ENCODE results near the gene CXCR2.

CXCR2 gene

GRCh38 chr2:218168635-218169462 lies 43.0 kb downstream of the CXCR2 start:
- TF ChIP-seq, protein P1, sequence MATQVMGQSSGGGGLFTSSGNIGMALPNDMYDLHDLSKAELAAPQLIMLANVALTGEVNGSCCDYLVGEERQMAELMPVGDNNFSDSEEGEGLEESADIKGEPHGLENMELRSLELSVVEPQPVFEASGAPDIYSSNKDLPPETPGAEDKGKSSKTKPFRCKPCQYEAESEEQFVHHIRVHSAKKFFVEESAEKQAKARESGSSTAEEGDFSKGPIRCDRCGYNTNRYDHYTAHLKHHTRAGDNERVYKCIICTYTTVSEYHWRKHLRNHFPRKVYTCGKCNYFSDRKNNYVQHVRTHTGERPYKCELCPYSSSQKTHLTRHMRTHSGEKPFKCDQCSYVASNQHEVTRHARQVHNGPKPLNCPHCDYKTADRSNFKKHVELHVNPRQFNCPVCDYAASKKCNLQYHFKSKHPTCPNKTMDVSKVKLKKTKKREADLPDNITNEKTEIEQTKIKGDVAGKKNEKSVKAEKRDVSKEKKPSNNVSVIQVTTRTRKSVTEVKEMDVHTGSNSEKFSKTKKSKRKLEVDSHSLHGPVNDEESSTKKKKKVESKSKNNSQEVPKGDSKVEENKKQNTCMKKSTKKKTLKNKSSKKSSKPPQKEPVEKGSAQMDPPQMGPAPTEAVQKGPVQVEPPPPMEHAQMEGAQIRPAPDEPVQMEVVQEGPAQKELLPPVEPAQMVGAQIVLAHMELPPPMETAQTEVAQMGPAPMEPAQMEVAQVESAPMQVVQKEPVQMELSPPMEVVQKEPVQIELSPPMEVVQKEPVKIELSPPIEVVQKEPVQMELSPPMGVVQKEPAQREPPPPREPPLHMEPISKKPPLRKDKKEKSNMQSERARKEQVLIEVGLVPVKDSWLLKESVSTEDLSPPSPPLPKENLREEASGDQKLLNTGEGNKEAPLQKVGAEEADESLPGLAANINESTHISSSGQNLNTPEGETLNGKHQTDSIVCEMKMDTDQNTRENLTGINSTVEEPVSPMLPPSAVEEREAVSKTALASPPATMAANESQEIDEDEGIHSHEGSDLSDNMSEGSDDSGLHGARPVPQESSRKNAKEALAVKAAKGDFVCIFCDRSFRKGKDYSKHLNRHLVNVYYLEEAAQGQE (IDR thresholded peaks at IDR 0.05; ENCODE audit: insufficient read depth in 1 of 2, low read depth in 2 of 2, low read length in 2 of 2), result no peak
- TF ChIP-seq TAF1 (IDR thresholded peaks at IDR 0.05; ENCODE audit: borderline replicate concordance, insufficient read depth, low read length), result no peak
- no peak for TF ChIP-seq FOXP2 (optimal IDR thresholded peaks at IDR 0.05; ENCODE audit: borderline replicate concordance, extremely low read depth, extremely low read length, insufficient read depth)
- TF ChIP-seq SIN3A (IDR thresholded peaks at IDR 0.05; ENCODE audit: borderline replicate concordance, insufficient read depth, low read length), result no peak
- no peak for TF ChIP-seq POLR2AphosphoS5 (IDR thresholded peaks at IDR 0.05; ENCODE audit: low read depth, low read length)

DNA sequence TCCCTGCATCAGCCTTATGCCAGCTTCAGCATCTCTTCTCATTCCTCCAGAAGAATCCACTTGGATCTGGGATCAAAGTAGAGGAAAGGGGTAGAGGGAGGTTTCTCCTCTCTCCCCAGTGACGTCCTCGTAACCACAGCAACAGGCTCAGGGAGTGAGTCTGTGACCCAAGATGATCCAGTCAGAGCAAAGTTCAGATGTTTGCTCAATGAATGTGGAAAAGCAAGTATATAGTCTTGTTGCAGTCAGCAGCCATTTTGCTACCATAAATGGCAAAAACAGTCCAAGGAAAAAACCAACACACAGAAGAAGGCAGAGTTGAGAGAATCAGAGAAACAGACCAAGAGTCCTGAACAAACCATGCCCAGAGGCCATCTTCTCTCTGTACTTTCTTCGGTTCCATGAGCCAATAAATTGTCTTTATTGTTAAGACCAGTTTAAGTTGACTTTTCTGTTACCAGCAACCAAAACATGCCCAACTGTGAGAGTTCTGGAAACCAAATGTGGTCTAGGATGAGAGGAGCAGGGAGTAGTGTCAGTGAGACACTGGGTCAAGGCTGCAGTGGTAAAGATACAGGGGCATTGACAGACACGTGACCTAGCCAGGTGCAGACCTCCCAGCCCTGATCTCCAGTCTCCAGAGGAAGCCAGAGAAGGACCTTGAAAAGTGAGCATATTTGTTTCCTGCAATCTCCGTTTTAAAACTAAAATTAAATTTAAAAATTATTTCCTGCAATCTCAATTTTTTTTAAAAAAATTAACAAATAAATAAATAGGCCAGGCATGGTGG lies 44.1 kb downstream of the CXCR2 start:
- TF ChIP-seq TAF1 (IDR thresholded peaks at IDR 0.05; ENCODE audit: borderline replicate concordance, insufficient read depth, low read length), result no peak

DNA sequence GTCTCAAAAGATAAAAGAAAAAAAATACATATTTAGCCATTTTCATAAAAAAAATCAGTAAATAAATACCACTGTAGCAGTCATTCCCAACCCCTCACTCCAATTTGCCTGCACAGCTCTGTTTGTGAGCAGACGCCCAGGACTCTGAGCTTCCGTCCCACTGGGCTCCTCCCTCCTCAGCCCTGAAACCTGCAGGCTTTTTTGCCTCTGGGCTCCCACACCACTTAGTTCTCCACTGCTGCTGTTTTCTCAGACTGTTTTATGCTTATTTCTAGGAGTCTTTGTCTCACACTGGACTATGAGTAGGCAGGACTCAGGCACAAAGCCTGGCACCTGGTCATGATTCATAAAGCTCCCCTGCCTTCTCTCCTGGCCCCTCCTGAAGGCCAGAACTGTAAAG lies 47.0 kb downstream of the CXCR2 start:
- TF ChIP-seq SIN3A (IDR thresholded peaks at IDR 0.05; ENCODE audit: borderline replicate concordance, insufficient read depth, low read length), result no peak
- TF ChIP-seq, protein P1 (IDR thresholded peaks at IDR 0.05; ENCODE audit: insufficient read depth in 1 of 2, low read depth in 2 of 2, low read length in 2 of 2), result no peak
- TF ChIP-seq FOXP2 (optimal IDR thresholded peaks at IDR 0.05; ENCODE audit: borderline replicate concordance, extremely low read depth, extremely low read length, insufficient read depth), result no peak
- TF ChIP-seq POLR2AphosphoS5 (IDR thresholded peaks at IDR 0.05; ENCODE audit: low read depth, low read length), result no peak

GRCh38 chr2:218179782-218180181 lies 54.0 kb downstream of the CXCR2 start:
- TF ChIP-seq, protein P1 (IDR thresholded peaks at IDR 0.05; ENCODE audit: insufficient read depth in 1 of 2, low read depth in 2 of 2, low read length in 2 of 2), result no peak
- no peak for TF ChIP-seq FOXP2 (optimal IDR thresholded peaks at IDR 0.05; ENCODE audit: borderline replicate concordance, extremely low read depth, extremely low read length, insufficient read depth)
- no peak for TF ChIP-seq SIN3A (IDR thresholded peaks at IDR 0.05; ENCODE audit: borderline replicate concordance, insufficient read depth, low read length)
- TF ChIP-seq POLR2AphosphoS5 (IDR thresholded peaks at IDR 0.05; ENCODE audit: low read depth, low read length), result no peak
- TF ChIP-seq TAF1 (IDR thresholded peaks at IDR 0.05; ENCODE audit: borderline replicate concordance, insufficient read depth, low read length), result no peak

DNA sequence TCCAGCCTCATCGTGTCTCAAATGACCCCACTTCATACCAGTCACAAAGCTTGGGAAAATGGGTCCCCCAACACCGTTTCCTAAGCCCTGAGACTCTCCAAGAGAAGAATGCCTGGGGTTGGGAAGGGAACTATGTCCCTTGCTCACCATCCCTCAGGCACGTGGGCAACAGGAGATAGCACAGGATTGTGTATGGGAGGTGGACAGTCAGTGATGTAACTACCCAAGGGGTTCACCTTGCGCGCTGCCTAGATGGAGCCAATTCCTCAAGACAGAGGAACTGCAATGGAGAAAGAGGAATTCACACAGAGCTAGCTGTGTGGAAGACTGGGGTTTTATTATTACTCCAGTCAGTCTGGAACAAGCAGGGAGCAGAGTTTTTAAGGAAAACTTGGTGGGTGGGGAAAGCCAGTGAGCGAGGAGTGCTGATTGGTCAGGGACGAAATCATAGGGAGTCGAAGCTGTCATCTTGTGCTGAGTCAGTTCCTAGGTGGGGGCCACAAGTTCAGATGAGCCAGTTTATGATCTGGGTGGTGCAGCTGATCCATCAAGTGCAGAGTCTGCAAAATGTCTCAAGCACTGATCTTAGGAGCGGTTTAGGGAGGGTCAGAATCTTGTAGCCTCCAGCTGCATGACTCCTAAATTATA lies 54.8 kb downstream of the CXCR2 start:
- TF ChIP-seq POLR2AphosphoS5 (IDR thresholded peaks at IDR 0.05; ENCODE audit: low read depth, low read length) (no peak), FOXP2 (optimal IDR thresholded peaks at IDR 0.05; ENCODE audit: borderline replicate concordance, extremely low read depth, extremely low read length, insufficient read depth) (no peak), SIN3A (IDR thresholded peaks at IDR 0.05; ENCODE audit: borderline replicate concordance, insufficient read depth, low read length) (no peak)
- TF ChIP-seq, protein P1 (IDR thresholded peaks at IDR 0.05; ENCODE audit: insufficient read depth in 1 of 2, low read depth in 2 of 2, low read length in 2 of 2), result no peak

Measured in PFSK-1 (cell line).